Fibroblast of the conjunctiva (primary cell): ENCODE data around the gene API5.

Source experiments
- DNase-seq: peaks from one replicate; pipeline ENCODE4 v3.0.0-alpha.2; 2010; ENCODE audit warnings: low read depth

API5 gene

GRCh38 chr11:43359422-43359818, 47.6 kb downstream of the API5 start:
- no peak for DNase-seq

GRCh38 chr11:43360361-43361032, 48.7 kb downstream of the API5 start:
- DNase-seq = no peak

- DNase-seq = no peak
These were observed 54.9 kb downstream of the API5 start for GRCh38 chr11:43366677-43367076.

GRCh38 chr11:43367382-43368178, 55.8 kb downstream of the API5 start:
- no peak for DNase-seq

GRCh38 chr11:43376065-43376464, 64.3 kb downstream of the API5 start:
- DNase-seq = no peak

- peak; percentile 39 for DNase-seq
These were observed 64.8 kb downstream of the API5 start for GRCh38 chr11:43376594-43376993.

GRCh38 chr11:43377389-43377788, 65.6 kb downstream of the API5 start:
- no peak for DNase-seq

GRCh38 chr11:43378897-43379296, 67.1 kb downstream of the API5 start:
- no peak for DNase-seq

- DNase-seq = no peak
These were observed 70.0 kb downstream of the API5 start for GRCh38 chr11:43381802-43382201.

GRCh38 chr11:43382614-43383013, 70.8 kb downstream of the API5 start:
- DNase-seq = no peak

- DNase-seq = no peak
These were observed 72.6 kb downstream of the API5 start for GRCh38 chr11:43384393-43384792.

- DNase-seq = no peak
These were observed 80.9 kb downstream of the API5 start for GRCh38 chr11:43392713-43393112.

- no peak for DNase-seq
These were observed 82.1 kb downstream of the API5 start for GRCh38 chr11:43393765-43394355.
